MCF 10A (cell line): ENCODE data around the gene CCNI2. TPM values are rescaled to one million over a fixed set of nuclear protein-coding genes. Genes with fewer than 3 reads are reported as not detected.

Experiments
- BruUV-seq: library from RNA; stranded (reverse); fragments of 400-500 nt; replicated peaks from 2 replicates; lab custom pipeline; 2021; lab: Mats Ljungman, UMichigan
- CTCF ChIA-PET: fragments of 300-600 bp; sonication (Branson Sonifier 250); formaldehyde crosslinking; extraction: SDS; loops from one replicate; lab custom pipeline; 2021; ENCODE audit warnings: antibody characterized with exemption, inconsistent platforms; lab: Yijun Ruan, JAX
- POLR2A ChIA-PET: fragments of 300-600, 350-650 bp; sonication (Branson Sonifier 250); formaldehyde crosslinking; extraction: SDS; loops from one replicate; lab custom pipeline; 2020; ENCODE audit warnings: antibody characterized with exemption, inconsistent platforms; lab: Yijun Ruan, JAX
- DNase-seq: peaks from one replicate; pipeline ENCODE4 v3.0.0-alpha.2; 2018; ENCODE audit not compliant: unreplicated experiment
- H3K27ac Mint-ChIP-seq: one replicate; pipeline ENCODE4 v1.8.0; 2022; ENCODE audit warnings: mild to moderate bottlenecking, low read depth, mixed read lengths; ENCODE audit not compliant: unreplicated experiment
- H3K27me3 Mint-ChIP-seq: one replicate; pipeline ENCODE4 v1.8.0; 2022; ENCODE audit warnings: mixed read lengths; ENCODE audit not compliant: insufficient read depth, unreplicated experiment
- H3K36me3 Mint-ChIP-seq: one replicate; pipeline ENCODE4 v1.8.0; 2022; ENCODE audit warnings: mild to moderate bottlenecking, moderate library complexity, mixed read lengths; ENCODE audit not compliant: insufficient read depth, unreplicated experiment
- H3K4me1 Mint-ChIP-seq: one replicate; pipeline ENCODE4 v1.8.0; 2022; ENCODE audit warnings: mixed read lengths; ENCODE audit not compliant: insufficient read depth, unreplicated experiment
- H3K4me3 Mint-ChIP-seq: one replicate; pipeline ENCODE4 v1.8.0; 2022; ENCODE audit warnings: mild to moderate bottlenecking, moderate library complexity, mixed read lengths; ENCODE audit not compliant: unreplicated experiment
- H3K9me3 Mint-ChIP-seq: one replicate; pipeline ENCODE4 v1.8.0; 2022; ENCODE audit warnings: mixed read lengths; ENCODE audit not compliant: unreplicated experiment
- intact Hi-C: fragments of 100-400 bp; cut with micrococcal nuclease; formaldehyde crosslinking; loops from 2 replicates; pipeline ENCODE4 v1.14.1; 2022
- total RNA-seq: library from RNA; stranded (reverse); gene quantifications from 2 replicates; pipeline ENCODE4 v1.2.3, GENCODE V29; 2022
- TF ChIP-seq, protein P1 (sequence below): fragments of 200-600 bp; IDR thresholded peaks from one replicate; pipeline ENCODE4 v1.8.0; 2022; ENCODE audit warnings: antibody characterized with exemption, mild to moderate bottlenecking; ENCODE audit not compliant: unreplicated experiment

The CCNI2 gene
- total RNA-seq, 1 experiment from 2014 or later, result 0.16 TPM

DNA sequence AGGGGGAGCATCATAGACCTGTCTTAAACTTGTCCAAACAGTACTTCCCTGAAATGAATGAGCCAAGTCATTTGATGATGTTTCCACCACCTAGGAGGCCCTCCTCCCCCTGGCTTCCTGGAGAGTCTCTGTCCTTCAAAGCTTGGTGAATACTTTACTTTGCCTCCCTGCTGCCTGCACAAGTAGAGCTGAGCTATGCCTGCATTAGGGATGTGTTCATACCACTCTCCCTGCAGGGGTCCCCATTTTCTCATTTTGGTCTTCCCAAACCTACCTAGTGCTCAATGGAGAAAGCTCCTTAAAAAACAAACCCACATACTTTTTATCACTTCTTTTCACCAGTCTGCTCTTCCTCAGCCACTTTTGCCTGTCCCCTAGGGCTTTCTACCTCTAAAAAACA, 7.7 kb downstream of the CCNI2 start:
- no peaks in the 10 kb centered on the region for H3K36me3 Mint-ChIP-seq

DNA sequence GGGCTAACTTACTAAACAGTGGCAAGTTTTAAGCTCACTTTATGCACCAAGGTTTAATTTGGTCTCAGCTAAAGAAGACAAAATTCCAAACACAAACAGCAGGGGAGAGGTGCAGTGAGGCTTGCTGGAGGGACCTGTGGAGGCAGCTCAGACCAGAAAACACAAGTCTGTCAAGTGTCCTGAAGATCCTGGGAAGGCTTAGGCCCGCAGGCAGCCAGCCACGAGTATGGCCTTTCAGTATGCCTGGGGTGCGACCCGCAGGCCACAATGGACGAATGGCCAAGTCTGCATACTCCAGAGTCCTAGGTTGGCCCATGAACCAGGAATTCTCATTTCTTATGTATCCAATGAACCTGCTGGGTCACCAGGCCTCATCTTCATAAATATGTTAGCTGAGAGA, 9.3 kb downstream of the CCNI2 start:
- Mint-ChIP-seq H3K4me1 (no peaks in the 10 kb centered on the region), H3K27me3 (no peaks in the 10 kb centered on the region), H3K4me3 (no peak overlapping the region), H3K27ac (no peak overlapping the region), H3K36me3 (no peaks in the 10 kb centered on the region), H3K9me3 (no peaks in the 10 kb centered on the region)
- ChIA-PET CTCF (interaction anchor here (0.7 to 4.4 kb wide), 4 partner anchors 8 to 63 kb away, joined by 3 to 34 read pairs (median 5); no protein-coding TSS in a partner anchor), POLR2A (interaction anchor here (1.5 kb wide), 1 partner anchor 13 kb away, joined by 5 read pairs; no protein-coding TSS in a partner anchor)
- TF ChIP-seq, protein P1, sequence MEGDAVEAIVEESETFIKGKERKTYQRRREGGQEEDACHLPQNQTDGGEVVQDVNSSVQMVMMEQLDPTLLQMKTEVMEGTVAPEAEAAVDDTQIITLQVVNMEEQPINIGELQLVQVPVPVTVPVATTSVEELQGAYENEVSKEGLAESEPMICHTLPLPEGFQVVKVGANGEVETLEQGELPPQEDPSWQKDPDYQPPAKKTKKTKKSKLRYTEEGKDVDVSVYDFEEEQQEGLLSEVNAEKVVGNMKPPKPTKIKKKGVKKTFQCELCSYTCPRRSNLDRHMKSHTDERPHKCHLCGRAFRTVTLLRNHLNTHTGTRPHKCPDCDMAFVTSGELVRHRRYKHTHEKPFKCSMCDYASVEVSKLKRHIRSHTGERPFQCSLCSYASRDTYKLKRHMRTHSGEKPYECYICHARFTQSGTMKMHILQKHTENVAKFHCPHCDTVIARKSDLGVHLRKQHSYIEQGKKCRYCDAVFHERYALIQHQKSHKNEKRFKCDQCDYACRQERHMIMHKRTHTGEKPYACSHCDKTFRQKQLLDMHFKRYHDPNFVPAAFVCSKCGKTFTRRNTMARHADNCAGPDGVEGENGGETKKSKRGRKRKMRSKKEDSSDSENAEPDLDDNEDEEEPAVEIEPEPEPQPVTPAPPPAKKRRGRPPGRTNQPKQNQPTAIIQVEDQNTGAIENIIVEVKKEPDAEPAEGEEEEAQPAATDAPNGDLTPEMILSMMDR, result no peak
- intact Hi-C loops, result no loop called here
- DNase-seq, result no peak
- BruUV-seq, result no TSS peak

More for the DNA sequence above, 7.7 kb downstream of the CCNI2 start:
- Mint-ChIP-seq H3K9me3 (no peaks in the 10 kb centered on the region), H3K27ac (no peak overlapping the region), H3K4me3 (no peak overlapping the region), H3K27me3 (no peaks in the 10 kb centered on the region), H3K4me1 (no peaks in the 10 kb centered on the region)
- ChIA-PET POLR2A (interaction anchor here (0.6 to 2.7 kb wide), 4 partner anchors 18 to 105 kb away, joined by 3 to 11 read pairs (median 5); partner anchors contain the start of genes KIF3A and SEPTIN8), CTCF (interaction anchor here (0.6 to 4.4 kb wide), 12 partner anchors 11 to 670 kb away, joined by 3 to 34 read pairs (median 3); no protein-coding TSS in a partner anchor)
- BruUV-seq, result no TSS peak
- intact Hi-C loops, result loop anchor here (1.0 kb wide), 1 partner anchor 65 kb away; no protein-coding TSS in a partner anchor
- DNase-seq, result peak; percentile 36
- TF ChIP-seq, protein P1, result peak; percentile 14

DNA sequence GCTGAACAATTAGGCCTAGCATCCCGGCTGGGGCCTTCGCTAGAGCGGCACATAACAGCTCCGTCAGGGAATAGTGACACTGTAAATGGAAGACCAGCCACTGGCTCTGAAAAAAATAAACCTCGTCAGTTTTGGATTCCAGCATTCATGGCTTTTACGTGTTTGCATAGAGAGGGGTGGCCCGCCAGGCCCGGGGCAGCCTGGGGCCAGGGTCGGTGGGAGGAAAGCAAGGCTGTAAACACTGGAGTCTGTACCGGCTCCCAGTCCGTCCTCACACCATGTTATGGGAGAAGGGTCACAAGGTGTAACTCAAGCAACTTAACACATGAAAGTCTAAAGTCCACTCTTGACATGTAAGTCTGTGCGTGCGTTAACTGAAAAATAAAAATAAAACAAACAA, 11.2 kb downstream of the CCNI2 start:
- H3K27me3 Mint-ChIP-seq, result no peaks in the 10 kb centered on the region
- H3K27ac Mint-ChIP-seq, result no peak overlapping the region
- ChIA-PET CTCF (interaction anchor here (0.7 to 2.1 kb wide), 3 partner anchors 9 to 548 kb away, joined by 3 to 7 read pairs (median 3); no protein-coding TSS in a partner anchor), POLR2A (interaction anchor here (0.6 kb wide), 1 partner anchor 1226 kb away, joined by 4 read pairs; no protein-coding TSS in a partner anchor)
- intact Hi-C loops, result no loop called here
- no peaks in the 10 kb centered on the region for H3K4me1 Mint-ChIP-seq
- DNase-seq, result no peak
- H3K4me3 Mint-ChIP-seq, result no peak overlapping the region
- TF ChIP-seq, protein P1, result no peak
- peaks cover 9% of the 10 kb centered on the region for H3K36me3 Mint-ChIP-seq
- no peaks in the 10 kb centered on the region for H3K9me3 Mint-ChIP-seq
- BruUV-seq, result no TSS peak

DNA sequence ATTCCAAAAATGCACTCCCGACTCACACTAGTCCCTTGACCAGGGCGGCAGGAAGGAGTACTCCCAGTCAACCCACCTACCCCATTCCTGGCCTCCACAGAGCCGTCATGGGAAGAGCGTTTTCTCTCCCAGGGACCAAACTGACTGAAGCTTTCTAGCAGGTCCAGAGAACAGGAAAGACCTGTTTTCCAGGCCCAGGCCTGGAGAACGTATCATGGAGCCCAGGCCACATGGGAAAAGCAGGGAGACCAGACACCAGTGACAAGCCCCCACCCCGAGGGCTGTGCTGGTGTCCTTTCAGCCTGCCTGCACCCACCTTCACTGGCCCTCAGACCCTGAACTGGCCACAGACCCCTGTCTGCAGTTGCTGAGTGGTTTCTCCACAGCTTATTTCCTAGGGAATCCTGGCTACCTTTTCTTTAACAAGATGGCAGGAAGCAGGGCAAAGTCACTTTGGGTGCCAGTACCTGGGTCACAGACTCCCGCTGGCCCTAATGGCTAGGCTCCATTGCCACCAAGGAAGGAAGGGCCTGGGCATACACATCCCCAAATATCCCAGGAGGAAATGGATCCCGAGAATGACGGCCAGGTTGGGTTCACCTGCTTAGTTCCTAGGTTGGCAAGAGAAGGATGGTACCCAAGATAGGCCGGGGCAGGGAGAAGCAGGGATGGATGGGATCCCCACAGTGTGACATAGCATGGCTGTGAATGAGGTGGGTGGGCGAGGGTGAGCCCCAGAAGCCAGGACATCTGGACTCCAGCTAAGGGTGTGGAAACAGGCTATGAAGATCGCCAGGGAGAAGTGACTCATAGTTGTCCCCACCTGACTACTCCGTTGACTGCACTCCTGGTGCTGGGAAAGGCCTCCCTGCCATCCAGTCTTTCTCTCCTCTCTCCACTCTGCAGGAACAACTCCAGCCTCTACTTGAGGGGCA, 12.2 kb downstream of the CCNI2 start:
- Mint-ChIP-seq H3K27me3 (no peaks in the 10 kb centered on the region), H3K4me1 (no peaks in the 10 kb centered on the region), H3K4me3 (no peak overlapping the region), H3K27ac (no peak overlapping the region), H3K36me3 (peaks cover 9% of the 10 kb centered on the region), H3K9me3 (no peaks in the 10 kb centered on the region)
- intact Hi-C loops, result no loop called here
- no TSS peak for BruUV-seq
- ChIA-PET CTCF (interaction anchor here (0.6 to 0.7 kb wide), 3 partner anchors 60 to 549 kb away, joined by 3 read pairs; no protein-coding TSS in a partner anchor), POLR2A (no interaction called here)
- TF ChIP-seq, protein P1, result no peak
- no peak for DNase-seq
